Midbrain (tissue), 1 donor: ENCODE measurements around the gene SDCCAG8.

ENCODE experiments used
- DNase-seq: peaks from one replicate; lab custom pipeline; 2025; lab: John Stamatoyannopoulos, UW

Gene SDCCAG8

GRCh38 chr1:243420016-243420945, 164.4 kb downstream of the SDCCAG8 start:
- no peak for DNase-seq

- DNase-seq, result peak; percentile 56
Measured at GRCh38 chr1:243420946-243421685, 165.3 kb downstream of the SDCCAG8 start.

- DNase-seq, result peak; percentile 56
Measured at GRCh38 chr1:243421784-243422183, 165.9 kb downstream of the SDCCAG8 start.

GRCh38 chr1:243422362-243422761, 166.5 kb downstream of the SDCCAG8 start:
- DNase-seq, result no peak

- no peak for DNase-seq
Measured at GRCh38 chr1:243428084-243428483, 172.2 kb downstream of the SDCCAG8 start.

GRCh38 chr1:243428617-243429342, 172.9 kb downstream of the SDCCAG8 start:
- no peak for DNase-seq

- no peak for DNase-seq
Measured at GRCh38 chr1:243431591-243431990, 175.8 kb downstream of the SDCCAG8 start.

- no peak for DNase-seq
Measured at GRCh38 chr1:243432136-243432535, 176.3 kb downstream of the SDCCAG8 start.

- no peak for DNase-seq
Measured at GRCh38 chr1:243433737-243434370, 178.0 kb downstream of the SDCCAG8 start.

GRCh38 chr1:243434594-243434993, 178.8 kb downstream of the SDCCAG8 start:
- DNase-seq, result no peak

GRCh38 chr1:243435836-243436235, 180.0 kb downstream of the SDCCAG8 start:
- DNase-seq, result no peak

GRCh38 chr1:243438146-243438545, 182.3 kb downstream of the SDCCAG8 start:
- DNase-seq, result no peak

GRCh38 chr1:243438815-243439214, 183.0 kb downstream of the SDCCAG8 start:
- no peak for DNase-seq

- no peak for DNase-seq
Measured at GRCh38 chr1:243440406-243440805, 184.6 kb downstream of the SDCCAG8 start.

GRCh38 chr1:243441601-243442000, 185.8 kb downstream of the SDCCAG8 start:
- no peak for DNase-seq

- DNase-seq, result no peak
Measured at GRCh38 chr1:243443557-243443956, 187.7 kb downstream of the SDCCAG8 start.

- no peak for DNase-seq
Measured at GRCh38 chr1:243447347-243447746, 191.5 kb downstream of the SDCCAG8 start.

- no peak for DNase-seq
Measured at GRCh38 chr1:243447844-243448243, 192.0 kb downstream of the SDCCAG8 start.

GRCh38 chr1:243449373-243449772, 193.5 kb downstream of the SDCCAG8 start:
- DNase-seq, result no peak

- no peak for DNase-seq
Measured at GRCh38 chr1:243452092-243452491, 196.3 kb downstream of the SDCCAG8 start.

GRCh38 chr1:243454328-243454997, 198.6 kb downstream of the SDCCAG8 start:
- no peak for DNase-seq
